HL-60 (cell line): ENCODE measurements around the gene EPHA2.

ENCODE experiments used
- CTCF ChIP-seq: IDR thresholded peaks from one replicate; pipeline ENCODE4 v1.5.1; 2011; ENCODE audit warnings: low read length, control low read depth, inconsistent platforms; ENCODE audit not compliant: insufficient read depth
- POLR2AphosphoS5 ChIP-seq: IDR thresholded peaks from 2 replicates; pipeline ENCODE4 v1.6.1; 2012; ENCODE audit warnings: low read depth
- REST ChIP-seq: IDR thresholded peaks from 2 replicates; pipeline ENCODE4 v1.6.1; 2012; ENCODE audit warnings: low read depth; ENCODE audit not compliant: insufficient replicate concordance

GRCh38 chr1:16177306-16177705 lies 21.4 kb upstream of the EPHA2 start:
- TF ChIP-seq CTCF: no peak
- TF ChIP-seq POLR2AphosphoS5: no peak
- no peak for TF ChIP-seq REST
